HG03571 (cell line): ENCODE data around the gene SP2.

Source experiments
- ATAC-seq: cut with Tn5 transposase; IDR thresholded peaks from one replicate; pipeline ENCODE4 v1.9.1; 2021; ENCODE audit not compliant: unreplicated experiment

SP2 gene

DNA sequence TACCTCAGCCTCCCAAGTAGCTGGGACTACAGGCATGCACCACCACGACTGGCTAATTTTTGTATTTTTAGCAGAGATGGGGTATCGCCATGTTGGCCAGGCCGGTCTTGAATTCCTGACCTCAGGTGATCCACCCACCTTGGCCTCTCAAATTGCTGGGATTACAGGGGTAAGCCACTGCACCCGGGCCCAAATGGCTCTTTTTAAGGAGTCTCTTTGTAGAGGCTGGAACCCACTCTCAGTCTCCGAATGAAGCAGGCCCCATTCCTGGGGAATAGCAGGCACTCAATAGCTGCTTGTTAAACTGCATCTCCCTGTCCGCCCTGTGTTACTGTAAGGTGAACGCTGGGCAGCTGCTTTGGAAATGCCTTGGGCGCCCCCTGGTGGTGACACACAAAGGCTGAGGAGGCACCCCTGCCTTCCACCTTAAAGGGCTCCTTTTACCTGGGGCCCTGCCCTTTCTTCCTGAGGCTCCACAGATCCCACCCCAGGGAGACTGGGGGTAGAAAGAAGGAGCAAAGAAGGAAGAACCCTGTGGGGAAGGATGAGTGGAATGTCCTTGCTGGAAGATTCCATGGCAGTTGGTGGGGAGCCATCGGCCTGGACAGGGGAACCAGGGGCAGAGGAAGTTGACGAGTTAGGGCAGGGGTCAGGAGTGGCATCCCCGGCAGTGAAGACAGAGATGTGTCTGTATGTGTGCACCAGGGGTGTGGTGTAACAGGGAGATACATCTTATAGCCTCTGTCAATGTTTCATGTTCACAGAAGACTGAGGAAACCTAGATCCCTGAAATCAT lies 6.1 kb upstream of the SP2 start:
- no peak for ATAC-seq

DNA sequence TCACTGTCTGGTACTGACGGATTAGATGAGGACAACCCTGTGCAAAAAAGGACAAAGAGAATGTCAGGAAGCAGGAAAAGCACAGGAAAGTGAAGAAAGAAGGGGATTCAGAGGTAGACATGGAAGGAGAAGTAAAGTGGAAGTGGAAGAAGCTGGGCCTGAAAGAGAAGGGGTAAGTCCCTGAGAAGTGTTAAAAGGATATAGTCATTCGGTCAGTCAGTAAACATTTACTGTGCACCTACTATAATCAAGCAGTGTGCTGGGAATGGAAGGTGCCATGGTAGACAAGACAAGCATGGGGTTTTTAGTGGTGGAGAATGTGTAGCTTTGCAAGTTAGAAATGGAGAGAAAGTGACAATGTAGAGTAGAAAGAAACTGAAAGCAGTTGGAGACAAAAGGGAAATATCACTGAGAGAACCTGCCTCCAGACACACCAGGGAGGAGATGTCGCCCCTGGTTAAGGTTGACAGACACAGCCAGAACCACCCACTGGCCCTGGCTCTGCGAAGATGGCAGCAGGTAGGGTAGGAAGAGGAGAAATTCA lies 4.4 kb upstream of the SP2 start:
- no peak for ATAC-seq

DNA sequence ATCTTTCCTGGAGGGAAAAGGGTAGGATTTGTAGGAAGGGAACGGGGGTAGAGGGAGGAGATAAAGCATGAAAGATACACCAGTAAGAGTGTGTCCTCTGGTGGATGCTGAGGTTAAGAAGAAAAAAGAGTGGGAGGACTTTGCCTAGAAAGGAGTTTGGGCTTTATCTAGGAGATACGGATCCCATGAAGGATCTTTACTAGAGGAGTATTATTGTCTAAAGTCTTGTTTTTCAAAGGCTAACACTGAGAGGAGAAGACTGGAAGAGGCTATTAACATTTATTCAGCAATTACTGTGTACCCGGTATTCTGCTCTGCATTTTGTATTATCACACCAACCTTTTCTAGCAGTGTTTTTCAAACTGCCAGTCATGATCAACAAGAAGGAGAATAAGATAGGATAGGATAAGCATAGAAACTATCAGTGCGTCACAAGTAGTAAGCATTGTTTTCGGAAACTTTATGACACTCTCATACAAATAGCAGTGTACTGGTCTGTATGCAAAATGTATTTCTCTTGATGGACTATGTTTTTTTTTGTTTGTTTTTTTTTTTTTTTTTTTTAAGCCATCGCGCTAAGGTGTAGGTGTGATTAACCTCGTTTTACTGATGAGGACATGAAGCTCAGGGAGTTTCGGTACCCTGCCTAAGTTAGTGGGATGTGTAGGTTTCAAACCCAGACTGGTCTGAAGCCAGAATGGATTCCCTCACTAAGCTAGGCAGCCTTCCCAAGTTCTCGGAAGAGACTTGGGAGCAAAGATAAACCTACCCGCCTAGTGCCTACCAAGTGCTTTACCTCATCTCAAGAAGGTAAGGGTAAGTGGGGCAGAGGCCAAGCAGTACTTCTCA lies 1.3 kb upstream of the SP2 start:
- ATAC-seq = no peak

GRCh38 chr17:47895347-47895855 lies 635 bp upstream of the SP2 start:
- no peak for ATAC-seq

- ATAC-seq = no peak
These were observed 845 bp downstream of the SP2 start for GRCh38 chr17:47896672-47897490.

DNA sequence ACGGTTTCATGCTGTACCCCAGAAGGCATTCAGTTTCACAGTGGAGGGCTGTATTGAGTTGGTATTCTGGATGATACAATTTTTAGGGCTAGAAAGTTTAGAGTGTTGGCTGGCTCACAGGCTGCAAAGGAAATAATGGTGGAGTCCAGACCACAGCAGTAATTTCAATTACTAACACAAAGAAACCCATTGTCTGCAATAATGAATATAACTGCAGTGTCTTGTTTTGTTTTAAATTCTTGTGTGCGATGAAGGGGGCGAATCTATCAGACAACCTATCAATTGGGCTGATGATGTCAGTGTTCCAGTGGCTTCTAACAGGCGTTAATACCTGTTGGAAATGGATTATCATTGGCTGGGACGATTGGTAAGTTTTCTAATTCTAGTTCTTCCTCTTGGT lies 1.5 kb downstream of the SP2 start:
- ATAC-seq = no peak

GRCh38 chr17:47898241-47898640 lies 2.2 kb downstream of the SP2 start:
- ATAC-seq = no peak

DNA sequence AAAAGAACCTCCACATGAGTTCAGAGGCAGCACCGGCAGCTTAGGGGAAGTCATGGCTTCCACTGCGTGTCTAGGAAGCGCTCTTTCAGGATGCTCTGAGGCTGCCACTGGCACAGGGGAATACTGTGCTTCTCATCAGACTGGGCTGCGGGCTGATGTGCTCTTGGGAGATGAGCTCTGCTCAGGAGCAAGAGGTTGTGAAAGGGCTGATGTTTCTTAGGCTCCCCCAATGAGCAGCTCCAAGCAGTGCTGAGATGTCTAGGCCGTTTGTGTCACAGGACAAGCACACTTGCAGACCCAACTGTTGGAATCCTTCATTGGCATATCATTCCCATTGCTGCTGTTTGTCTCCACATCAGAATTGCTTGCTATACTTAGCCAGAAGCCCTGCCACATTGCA lies 3.6 kb downstream of the SP2 start:
- no peak for ATAC-seq

GRCh38 chr17:47901423-47901822 lies 5.4 kb downstream of the SP2 start:
- no peak for ATAC-seq

- ATAC-seq = no peak
These were observed 6.2 kb downstream of the SP2 start for GRCh38 chr17:47902039-47902744.

DNA sequence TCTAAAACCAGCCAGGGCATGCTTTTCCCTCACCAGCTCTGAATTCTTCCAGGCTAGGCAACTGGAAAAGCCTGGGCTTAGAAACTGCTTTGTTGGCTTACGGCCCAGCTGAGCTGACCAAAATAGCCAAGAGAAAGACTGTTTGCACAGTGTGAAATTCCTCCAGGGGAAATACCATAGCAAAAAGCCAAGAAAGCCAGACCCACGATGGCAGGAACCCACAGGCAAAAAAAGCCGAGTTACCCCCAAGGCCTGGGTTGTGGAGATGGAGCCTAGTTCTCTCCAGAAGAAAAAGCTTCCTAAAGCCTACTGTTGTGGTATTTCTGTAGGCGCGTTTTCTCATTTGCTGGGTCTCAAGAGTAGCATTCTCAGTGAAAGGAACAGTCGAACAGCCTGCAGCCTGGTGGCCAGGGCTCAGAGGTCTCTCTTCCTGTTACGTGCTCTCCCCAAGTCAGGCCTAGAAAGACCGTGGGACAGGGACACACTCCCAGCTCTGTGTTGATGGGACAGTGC lies 9.2 kb downstream of the SP2 start:
- no peak for ATAC-seq

DNA sequence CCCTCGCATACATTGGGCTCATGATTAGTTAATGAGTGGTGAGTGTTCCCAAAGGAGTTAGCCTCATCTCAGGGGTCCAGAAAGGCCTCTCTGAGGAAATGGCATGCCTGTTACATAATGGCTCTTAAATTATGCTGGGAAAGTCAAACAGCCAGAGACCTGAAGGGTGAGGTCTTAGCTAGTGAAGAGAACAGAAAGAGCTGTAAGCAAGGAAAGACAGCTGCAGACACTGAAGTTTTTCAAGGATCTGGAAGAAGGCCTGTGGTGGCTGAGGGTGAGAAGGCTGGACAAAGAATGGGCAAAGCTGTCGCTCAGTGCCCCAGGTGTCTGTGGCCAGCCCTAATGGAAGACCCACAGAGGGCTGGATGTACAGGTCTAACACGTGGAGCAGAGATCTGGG lies 10.4 kb downstream of the SP2 start:
- no peak for ATAC-seq

GRCh38 chr17:47907932-47908562 lies 12.0 kb downstream of the SP2 start:
- no peak for ATAC-seq

GRCh38 chr17:47913050-47913449 lies 17.0 kb downstream of the SP2 start:
- ATAC-seq = no peak

DNA sequence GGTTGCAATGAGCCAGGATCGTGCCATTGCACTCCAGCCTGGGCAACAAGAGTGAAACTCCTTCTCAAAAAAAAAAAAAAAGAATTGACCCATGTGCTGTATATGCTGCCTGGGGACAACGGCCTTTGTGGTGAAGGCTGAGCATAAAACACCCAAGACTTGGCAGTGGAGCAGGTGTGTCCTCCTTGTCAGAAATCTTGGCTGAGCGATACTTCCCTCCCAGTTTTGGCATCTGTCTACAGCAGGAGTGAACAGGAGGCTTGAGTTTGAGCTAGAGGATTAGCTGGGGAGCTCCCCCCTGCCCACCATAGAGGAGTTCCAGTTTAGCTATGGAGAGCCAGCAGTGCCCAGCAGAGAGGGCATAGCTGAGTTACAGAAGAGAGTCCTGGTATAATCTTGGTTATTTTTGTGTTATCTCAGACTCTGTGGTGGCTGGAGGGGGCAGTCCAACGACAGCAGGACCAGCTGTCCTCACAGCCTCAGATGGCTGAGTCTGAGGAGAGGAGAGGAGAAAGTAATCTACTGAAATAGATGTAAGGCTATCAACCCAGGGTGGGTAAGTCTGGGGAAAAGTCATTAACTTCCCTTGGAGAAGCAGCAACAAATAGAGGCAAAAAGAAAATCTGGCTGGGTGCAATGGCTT lies 18.4 kb downstream of the SP2 start:
- ATAC-seq = no peak

DNA sequence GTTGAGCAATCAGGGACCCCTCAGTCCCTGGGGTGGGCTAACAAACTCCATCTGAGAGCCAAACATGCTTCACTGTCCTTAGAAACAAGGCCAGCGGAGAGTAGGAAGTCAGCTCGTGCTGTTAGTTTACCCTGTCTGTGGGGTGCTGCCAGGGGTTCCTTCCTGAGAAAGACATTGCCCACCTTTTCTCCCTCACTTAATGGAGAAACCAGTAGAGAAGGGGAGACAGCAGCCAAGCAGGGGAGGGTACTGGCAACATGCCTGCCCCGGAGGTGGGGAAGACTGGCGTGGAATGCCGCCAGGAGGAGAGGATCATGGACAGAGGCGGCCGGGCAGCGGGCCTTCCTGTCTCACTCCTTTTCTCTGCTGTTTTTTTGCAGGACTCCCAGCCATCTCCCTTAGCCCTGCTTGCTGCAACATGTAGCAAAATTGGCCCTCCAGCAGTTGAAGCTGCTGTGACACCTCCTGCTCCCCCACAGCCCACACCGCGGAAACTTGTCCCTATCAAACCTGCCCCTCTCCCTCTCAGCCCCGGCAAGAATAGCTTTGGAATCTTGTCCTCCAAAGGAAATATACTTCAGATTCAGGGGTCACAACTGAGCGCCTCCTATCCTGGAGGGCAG lies 19.9 kb downstream of the SP2 start:
- no peak for ATAC-seq

DNA sequence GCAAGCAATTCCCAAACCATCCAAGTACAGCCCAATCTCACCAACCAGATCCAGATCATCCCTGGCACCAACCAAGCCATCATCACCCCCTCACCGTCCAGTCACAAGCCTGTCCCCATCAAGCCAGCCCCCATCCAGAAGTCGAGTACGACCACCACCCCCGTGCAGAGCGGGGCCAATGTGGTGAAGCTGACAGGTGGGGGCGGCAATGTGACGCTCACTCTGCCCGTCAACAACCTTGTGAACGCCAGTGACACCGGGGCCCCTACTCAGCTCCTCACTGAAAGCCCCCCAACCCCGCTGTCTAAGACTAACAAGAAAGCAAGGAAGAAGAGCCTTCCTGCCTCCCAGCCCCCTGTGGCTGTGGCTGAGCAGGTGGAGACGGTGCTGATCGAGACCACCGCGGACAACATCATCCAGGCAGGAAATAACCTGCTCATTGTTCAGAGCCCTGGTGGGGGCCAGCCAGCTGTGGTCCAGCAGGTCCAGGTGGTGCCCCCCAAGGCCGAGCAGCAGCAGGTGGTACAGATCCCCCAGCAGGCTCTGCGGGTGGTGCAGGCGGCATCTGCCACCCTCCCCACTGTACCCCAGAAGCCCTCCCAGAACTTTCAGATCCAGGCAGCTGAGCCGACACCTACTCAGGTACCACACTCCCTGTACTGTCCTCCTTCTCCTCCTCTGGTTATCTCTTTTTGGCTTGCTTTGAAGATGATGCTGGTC lies 20.6 kb downstream of the SP2 start:
- no peak for ATAC-seq

- no peak for ATAC-seq
These were observed 21.5 kb downstream of the SP2 start for GRCh38 chr17:47917581-47917980.
